ENCODE results near the gene POLN.
"Not testable (repeated sequence)": the region's sequence is repeated elsewhere in the genome, so short reads cannot be mapped to it uniquely, and the experiment has no call there.

POLN gene

GRCh38 chr4:2281575-2282343 is 39.8 kb upstream of the POLN start:
- DNase-seq (ENCODE audit: low read depth, low spot score) = no peak
- H3K4me3 ChIP-seq (ENCODE audit: low read depth, low read length) = no peak overlapping the region
- in situ Hi-C loops (cut with HindIII; ENCODE audit: low sequenced_read_pairs) = no loop called here
- TF ChIP-seq, protein P1, sequence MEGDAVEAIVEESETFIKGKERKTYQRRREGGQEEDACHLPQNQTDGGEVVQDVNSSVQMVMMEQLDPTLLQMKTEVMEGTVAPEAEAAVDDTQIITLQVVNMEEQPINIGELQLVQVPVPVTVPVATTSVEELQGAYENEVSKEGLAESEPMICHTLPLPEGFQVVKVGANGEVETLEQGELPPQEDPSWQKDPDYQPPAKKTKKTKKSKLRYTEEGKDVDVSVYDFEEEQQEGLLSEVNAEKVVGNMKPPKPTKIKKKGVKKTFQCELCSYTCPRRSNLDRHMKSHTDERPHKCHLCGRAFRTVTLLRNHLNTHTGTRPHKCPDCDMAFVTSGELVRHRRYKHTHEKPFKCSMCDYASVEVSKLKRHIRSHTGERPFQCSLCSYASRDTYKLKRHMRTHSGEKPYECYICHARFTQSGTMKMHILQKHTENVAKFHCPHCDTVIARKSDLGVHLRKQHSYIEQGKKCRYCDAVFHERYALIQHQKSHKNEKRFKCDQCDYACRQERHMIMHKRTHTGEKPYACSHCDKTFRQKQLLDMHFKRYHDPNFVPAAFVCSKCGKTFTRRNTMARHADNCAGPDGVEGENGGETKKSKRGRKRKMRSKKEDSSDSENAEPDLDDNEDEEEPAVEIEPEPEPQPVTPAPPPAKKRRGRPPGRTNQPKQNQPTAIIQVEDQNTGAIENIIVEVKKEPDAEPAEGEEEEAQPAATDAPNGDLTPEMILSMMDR (IDR thresholded peaks at IDR 0.05; ENCODE audit: low read depth, low read length) = peak; percentile 6

DNA sequence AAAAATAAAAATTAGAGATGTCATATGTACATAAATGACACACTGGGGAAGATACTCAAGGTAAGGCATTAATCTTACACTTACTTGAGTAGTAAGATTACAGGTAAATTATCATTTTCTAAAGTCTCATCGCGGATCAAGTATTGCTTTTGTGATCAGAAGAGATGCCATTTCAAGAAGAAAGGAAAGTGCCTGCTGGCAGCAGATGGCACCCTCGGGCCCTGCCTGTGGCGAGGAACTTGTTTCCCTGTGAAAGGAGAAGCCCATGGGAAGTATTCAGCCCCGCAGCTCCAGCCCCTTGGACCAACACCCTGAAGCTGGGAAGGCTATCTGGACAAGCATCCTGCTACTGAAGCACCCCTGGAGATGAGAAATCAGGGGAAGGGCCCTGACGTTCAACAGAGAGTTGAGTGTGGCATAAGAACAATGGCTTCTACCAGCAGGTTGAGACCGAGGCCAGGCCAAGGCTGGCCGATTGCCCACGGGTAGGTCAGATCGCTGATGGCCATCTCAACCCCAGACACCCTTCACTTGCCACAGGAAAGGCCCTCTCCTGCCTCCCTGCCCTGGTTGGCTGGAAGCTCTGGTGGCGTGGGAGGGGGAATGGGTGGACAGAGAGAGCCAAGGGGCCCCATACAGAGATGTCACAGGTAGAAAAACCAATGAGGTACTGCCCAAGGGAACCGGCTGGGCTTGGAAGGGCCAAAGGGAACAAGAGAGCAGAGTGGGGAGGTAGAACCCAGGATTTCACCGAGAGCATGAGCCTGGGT is 38.8 kb upstream of the POLN start:
- TF ChIP-seq, protein P1 (IDR thresholded peaks at IDR 0.05; ENCODE audit: low read depth, low read length) = no peak
- no peak for DNase-seq (ENCODE audit: low read depth, low spot score)
- H3K4me3 ChIP-seq (ENCODE audit: low read depth, low read length) = no peak overlapping the region
- in situ Hi-C loops (cut with HindIII; ENCODE audit: low sequenced_read_pairs) = no loop called here

- DNase-seq (ENCODE audit: low read depth, low spot score) = no peak
- in situ Hi-C loops (cut with HindIII; ENCODE audit: low sequenced_read_pairs) = no loop called here
- no peak overlapping the region for H3K4me3 ChIP-seq (ENCODE audit: low read depth, low read length)
- TF ChIP-seq, protein P1 (IDR thresholded peaks at IDR 0.05; ENCODE audit: low read depth, low read length) = no peak
These were observed 36.0 kb upstream of the POLN start for GRCh38 chr4:2277956-2278355.

- in situ Hi-C loops (cut with HindIII; ENCODE audit: low sequenced_read_pairs) = no loop called here
- TF ChIP-seq, protein P1 (IDR thresholded peaks at IDR 0.05; ENCODE audit: low read depth, low read length) = no peak
- no peak for DNase-seq (ENCODE audit: low read depth, low spot score)
- H3K4me3 ChIP-seq (ENCODE audit: low read depth, low read length) = no peak overlapping the region
These were observed 34.8 kb upstream of the POLN start for GRCh38 chr4:2276581-2277325.

DNA sequence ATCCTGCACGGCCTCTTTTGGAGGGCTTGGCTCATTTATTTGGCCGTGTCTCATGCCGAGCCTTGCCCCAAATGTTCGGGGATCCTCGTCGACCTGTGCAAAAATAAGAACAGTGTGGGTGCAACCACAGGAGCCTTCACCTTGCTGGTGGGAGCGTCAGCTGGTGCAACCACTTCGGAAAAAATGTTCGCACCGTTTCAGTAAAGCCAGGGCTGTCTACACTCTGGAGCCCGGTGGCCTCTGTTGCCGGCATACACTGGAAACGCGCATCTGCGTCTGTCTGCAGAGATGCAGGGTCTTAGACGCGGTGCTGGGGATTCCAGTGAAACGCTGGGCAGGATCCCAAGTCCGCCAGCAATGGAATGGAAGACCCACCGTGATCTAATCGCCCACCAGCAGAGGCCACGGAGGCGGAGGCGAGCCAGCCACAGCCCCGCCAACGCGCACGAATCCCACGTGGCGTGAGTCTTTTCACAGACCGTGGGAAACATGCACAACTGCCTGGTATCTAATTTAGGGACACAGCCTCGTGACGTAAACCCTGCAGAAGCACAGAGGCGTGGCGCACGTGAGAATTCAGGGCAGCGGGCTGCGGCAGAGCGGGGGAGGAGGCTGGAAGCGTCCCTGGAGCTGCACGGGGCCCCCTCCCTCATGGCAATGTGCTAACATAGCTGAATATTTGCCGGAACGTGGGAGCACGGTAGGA is 33.8 kb upstream of the POLN start:
- no peak for DNase-seq (ENCODE audit: low read depth, low spot score)
- in situ Hi-C loops (cut with HindIII; ENCODE audit: low sequenced_read_pairs) = no loop called here
- TF ChIP-seq, protein P1 (IDR thresholded peaks at IDR 0.05; ENCODE audit: low read depth, low read length) = no peak
- H3K4me3 ChIP-seq (ENCODE audit: low read depth, low read length) = no peak overlapping the region

DNA sequence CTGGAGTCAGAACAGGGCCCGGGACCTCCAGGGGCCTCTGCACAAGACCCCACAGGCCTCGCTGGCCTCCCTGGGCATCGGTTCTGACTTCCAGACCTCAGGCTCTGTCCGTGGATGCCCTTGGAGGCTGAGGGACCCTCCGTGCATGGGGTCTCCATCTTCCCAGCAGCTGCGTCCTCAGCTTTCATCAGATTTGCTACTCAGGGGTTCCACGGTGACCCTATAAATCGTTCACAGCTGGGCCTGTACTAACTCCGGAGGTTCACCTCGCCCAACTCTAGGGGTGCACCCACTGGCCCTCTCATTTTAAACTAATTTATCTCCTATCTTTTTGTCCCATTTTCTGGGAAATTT is 33.1 kb upstream of the POLN start:
- DNase-seq (ENCODE audit: low read depth, low spot score); in situ Hi-C loops (cut with HindIII; ENCODE audit: low sequenced_read_pairs); H3K4me3 ChIP-seq (ENCODE audit: low read depth, low read length): not testable (repeated sequence)

Data from astrocyte of the spinal cord (primary cell).